Vagina (tissue), 2 donors: ENCODE results near the gene TET2. TPM values are rescaled to one million over a fixed set of nuclear protein-coding genes. Genes with fewer than 3 reads are reported as not detected.

ENCODE experiments used
- DNase-seq, 2 donors: peaks; one replicate each; pipeline ENCODE4 v3.0.0-alpha.2; 2017; ENCODE audit errors: extremely low spot score in 2 of 2
- H3K27ac ChIP-seq: fragments of 200-600 bp; sonication (generic); one replicate; pipeline ENCODE4 v1.5.1; 2019
- H3K27me3 ChIP-seq: fragments of 200-600 bp; sonication (generic); one replicate; pipeline ENCODE4 v1.5.1; 2019
- H3K36me3 ChIP-seq, 2 donors: fragments of 200-600 bp; sonication (generic); one replicate each; pipeline ENCODE4 v1.5.1; 2017 to 2019
- H3K4me1 ChIP-seq: fragments of 200-600 bp; sonication (generic); one replicate; pipeline ENCODE4 v1.5.1; 2019
- H3K4me3 ChIP-seq, 2 donors: fragments of 200-600 bp; sonication (generic); 1 replicate in 1 of 2; 2 replicates in 1 of 2; pipeline ENCODE4 v1.5.1; 2016 to 2019
- H3K9me3 ChIP-seq: fragments of 200-600 bp; sonication (generic); one replicate; pipeline ENCODE4 v1.5.1; 2019
- CTCF ChIP-seq, 3 experiments: fragments of 450-650 bp in 2 of 3; fragments of 200-600 bp in 1 of 3; sonication (generic) in 1 of 3; IDR thresholded peaks; one replicate each; pipeline ENCODE4 v1.5.1; 2017 to 2019; ENCODE audit warnings: antibody characterized with exemption in 3 of 3, mild to moderate bottlenecking in 2 of 3, moderate library complexity in 2 of 3
- POLR2A ChIP-seq, 2 donors: fragments of 450-650 bp; IDR thresholded peaks; one replicate each; pipeline ENCODE4 v1.6.1; 2017; ENCODE audit warnings: antibody characterized with exemption in 2 of 2, mild to moderate bottlenecking in 2 of 2, moderate library complexity in 2 of 2
- POLR2AphosphoS5 ChIP-seq, 2 donors: sonication (generic); formaldehyde crosslinking; IDR thresholded peaks; one replicate each; pipeline ENCODE4 v1.9.0; 2017; ENCODE audit warnings: antibody characterized with exemption in 2 of 2, mild to moderate bottlenecking in 2 of 2, low read depth in 1 of 2; ENCODE audit not compliant: insufficient read depth in 1 of 2
- intact Hi-C: fragments of 100-400 bp; cut with DNase I; formaldehyde crosslinking; loops from one replicate; pipeline ENCODE4 v1.15.1; 2023
- total RNA-seq: library from RNA; depleted of rRNA; stranded (reverse); fragments of >200 nt; gene quantifications from one replicate; pipeline ENCODE4 v1.2.3, GENCODE V29; 2016

Gene TET2
- total RNA-seq, 1 donor from 2014 or later, result 31.9 TPM

- no peaks in the 10 kb centered on the region for H3K9me3 ChIP-seq
- no peak overlapping the region for H3K27ac ChIP-seq
- H3K36me3 ChIP-seq, result no peaks in the 10 kb centered on the region
- intact Hi-C loops, result no loop called here
- H3K4me3 ChIP-seq, result no peak overlapping the region
- TF ChIP-seq CTCF (IDR thresholded peaks at IDR 0.05) (no peak), POLR2AphosphoS5 (IDR thresholded peaks at IDR 0.05; ENCODE audit: insufficient read depth in 1 of 2, low read depth in 1 of 2) (no peak), POLR2A (IDR thresholded peaks at IDR 0.05) (no peak)
- DNase-seq, result no peak
- no peaks in the 10 kb centered on the region for H3K27me3 ChIP-seq
- H3K4me1 ChIP-seq, result peaks cover 55% of the 10 kb centered on the region
Observed at GRCh38 chr4:105193536-105193935, 46.9 kb downstream of the TET2 start.

DNA sequence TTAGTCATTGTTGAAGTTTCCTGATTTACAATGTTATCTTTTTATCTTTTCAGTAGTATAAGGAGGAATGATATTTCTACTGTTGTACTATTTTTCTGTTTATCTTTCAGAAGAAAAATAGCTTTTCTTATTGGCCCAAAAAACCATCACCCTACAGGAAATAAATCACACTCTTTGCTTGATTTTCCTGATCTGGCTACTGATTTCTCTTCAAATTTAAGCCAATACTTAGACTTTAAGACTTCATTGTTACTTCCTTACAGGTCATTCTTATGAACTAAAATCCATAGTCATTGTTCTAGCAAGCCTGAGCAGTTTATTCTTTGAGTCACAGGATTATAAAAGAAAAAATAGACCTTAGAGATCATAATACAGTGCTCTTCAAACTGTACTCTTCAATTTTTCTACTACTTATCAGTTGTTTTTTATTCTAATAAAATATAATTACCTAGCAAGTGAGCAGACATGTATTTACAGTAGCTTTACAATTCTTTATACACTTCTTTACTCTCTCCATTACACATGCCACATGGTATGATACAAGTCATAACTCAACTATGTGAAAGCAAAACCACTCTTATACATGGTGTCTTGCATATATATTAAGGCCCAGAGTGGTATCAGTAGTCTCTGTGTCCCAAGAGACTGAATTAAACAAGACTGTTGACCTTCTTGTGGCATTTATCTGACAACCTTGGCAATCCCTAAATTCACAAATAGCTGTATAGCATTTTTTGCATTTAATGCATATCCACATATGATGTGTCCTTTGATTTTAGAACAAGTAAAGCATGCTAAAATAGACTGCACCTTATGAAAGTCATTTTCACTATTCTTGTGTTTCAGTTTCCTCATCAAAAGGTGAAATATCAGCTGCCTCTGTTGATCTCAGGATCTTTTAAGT lies 47.9 kb downstream of the TET2 start:
- Histone ChIP-seq H3K9me3 (no peaks in the 10 kb centered on the region), H3K27me3 (no peaks in the 10 kb centered on the region), H3K36me3 (no peaks in the 10 kb centered on the region), H3K4me1 (peaks cover 55% of the 10 kb centered on the region), H3K4me3 (no peak overlapping the region), H3K27ac (no peak overlapping the region)
- intact Hi-C loops, result no loop called here
- DNase-seq, result no peak
- no peak for TF ChIP-seq POLR2A (IDR thresholded peaks at IDR 0.05)
- no peak for TF ChIP-seq POLR2AphosphoS5 (IDR thresholded peaks at IDR 0.05; ENCODE audit: insufficient read depth in 1 of 2, low read depth in 1 of 2)
- no peak for TF ChIP-seq CTCF (IDR thresholded peaks at IDR 0.05)

GRCh38 chr4:105196523-105197145 lies 50.0 kb downstream of the TET2 start:
- H3K9me3 ChIP-seq, result no peaks in the 10 kb centered on the region
- intact Hi-C loops, result no loop called here
- peaks cover 38% of the 10 kb centered on the region for H3K4me1 ChIP-seq
- no peaks in the 10 kb centered on the region for H3K36me3 ChIP-seq
- no peak for DNase-seq
- H3K27me3 ChIP-seq, result no peaks in the 10 kb centered on the region
- TF ChIP-seq CTCF (IDR thresholded peaks at IDR 0.05) (no peak), POLR2AphosphoS5 (IDR thresholded peaks at IDR 0.05; ENCODE audit: insufficient read depth in 1 of 2, low read depth in 1 of 2) (no peak), POLR2A (IDR thresholded peaks at IDR 0.05) (no peak)
- no peak overlapping the region for H3K27ac ChIP-seq
- H3K4me3 ChIP-seq, result no peak overlapping the region

- intact Hi-C loops, result no loop called here
- H3K27ac ChIP-seq, result no peak overlapping the region
- no peaks in the 10 kb centered on the region for H3K9me3 ChIP-seq
- no peak for TF ChIP-seq POLR2AphosphoS5 (IDR thresholded peaks at IDR 0.05; ENCODE audit: insufficient read depth in 1 of 2, low read depth in 1 of 2)
- no peak for TF ChIP-seq POLR2A (IDR thresholded peaks at IDR 0.05)
- no peak for TF ChIP-seq CTCF (IDR thresholded peaks at IDR 0.05)
- no peaks in the 10 kb centered on the region for H3K27me3 ChIP-seq
- peaks cover 26% of the 10 kb centered on the region for H3K4me1 ChIP-seq
- no peaks in the 10 kb centered on the region for H3K36me3 ChIP-seq
- no peak overlapping the region for H3K4me3 ChIP-seq
- no peak for DNase-seq
Observed at GRCh38 chr4:105197777-105198176, 51.1 kb downstream of the TET2 start.

DNA sequence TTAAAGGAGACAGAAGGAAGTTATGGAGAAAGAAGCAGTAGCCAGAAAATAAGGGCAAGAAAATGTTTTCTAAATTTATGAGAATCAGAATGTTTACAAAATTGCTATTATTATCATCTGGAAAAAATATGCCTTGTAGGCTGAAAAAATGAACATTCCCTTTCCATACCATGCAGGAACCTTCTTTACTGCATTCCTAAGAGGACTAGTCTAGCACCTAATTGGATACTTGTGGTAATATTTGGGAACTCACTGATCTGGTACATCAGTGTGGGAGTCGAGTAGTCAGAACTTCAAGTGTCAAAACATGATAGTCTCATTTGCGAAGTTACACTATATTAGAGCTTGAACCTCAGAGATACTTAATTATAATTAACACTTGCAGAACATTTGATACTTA lies 51.9 kb downstream of the TET2 start:
- DNase-seq, result no peak
- Histone ChIP-seq H3K27me3 (no peaks in the 10 kb centered on the region), H3K4me3 (no peak overlapping the region), H3K9me3 (no peaks in the 10 kb centered on the region), H3K36me3 (no peaks in the 10 kb centered on the region), H3K27ac (no peak overlapping the region), H3K4me1 (peaks cover 19% of the 10 kb centered on the region)
- intact Hi-C loops, result no loop called here
- TF ChIP-seq POLR2AphosphoS5 (IDR thresholded peaks at IDR 0.05; ENCODE audit: insufficient read depth in 1 of 2, low read depth in 1 of 2) (no peak), POLR2A (IDR thresholded peaks at IDR 0.05) (no peak), CTCF (IDR thresholded peaks at IDR 0.05) (no peak)
